Gastroesophageal sphincter (tissue), 3 donors: Measurements from ENCODE around the gene PIGL.

Source experiments
- EP300 ChIP-seq: sonication (generic); formaldehyde crosslinking; IDR thresholded peaks from one replicate; pipeline ENCODE4 v1.6.1; 2017; ENCODE audit warnings: antibody characterized with exemption, mild to moderate bottlenecking
- POLR2A ChIP-seq, 2 donors: fragments of 450-650 bp; IDR thresholded peaks; one replicate each; pipeline ENCODE4 v1.6.1; 2017; ENCODE audit warnings: antibody characterized with exemption in 2 of 2, mild to moderate bottlenecking in 2 of 2, moderate library complexity in 1 of 2
- TF ChIP-seq, protein P1 (sequence below), 4 experiments: fragments of 200-600 bp in 2 of 4; fragments of 450-650 bp in 2 of 4; sonication (generic) in 1 of 4; IDR thresholded peaks; one replicate each; pipeline ENCODE4 v1.5.1; 2017 to 2019; ENCODE audit warnings: antibody characterized with exemption in 4 of 4, mild to moderate bottlenecking in 2 of 4, moderate library complexity in 2 of 4

DNA sequence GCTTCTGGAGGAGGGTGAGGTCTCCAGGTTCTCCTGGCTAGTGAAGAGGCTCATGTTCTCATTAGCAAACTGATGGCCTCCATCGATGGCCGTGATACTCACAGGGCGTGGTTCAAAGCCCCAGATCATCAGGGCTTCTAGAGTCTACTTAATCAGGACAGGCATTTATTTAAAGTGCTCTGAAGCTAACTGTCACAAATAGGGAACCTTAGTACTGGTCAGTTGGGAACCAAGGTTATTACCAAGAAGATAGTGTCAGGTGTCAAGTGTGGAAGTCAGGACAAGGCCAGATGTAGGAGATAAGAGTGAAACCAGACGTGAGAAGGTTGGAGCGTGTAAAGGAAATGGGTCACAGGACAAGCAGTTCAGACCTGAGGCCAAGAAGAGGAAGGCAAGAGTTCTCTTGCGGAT is 56.9 kb downstream of the PIGL start:
- TF ChIP-seq, protein P1, sequence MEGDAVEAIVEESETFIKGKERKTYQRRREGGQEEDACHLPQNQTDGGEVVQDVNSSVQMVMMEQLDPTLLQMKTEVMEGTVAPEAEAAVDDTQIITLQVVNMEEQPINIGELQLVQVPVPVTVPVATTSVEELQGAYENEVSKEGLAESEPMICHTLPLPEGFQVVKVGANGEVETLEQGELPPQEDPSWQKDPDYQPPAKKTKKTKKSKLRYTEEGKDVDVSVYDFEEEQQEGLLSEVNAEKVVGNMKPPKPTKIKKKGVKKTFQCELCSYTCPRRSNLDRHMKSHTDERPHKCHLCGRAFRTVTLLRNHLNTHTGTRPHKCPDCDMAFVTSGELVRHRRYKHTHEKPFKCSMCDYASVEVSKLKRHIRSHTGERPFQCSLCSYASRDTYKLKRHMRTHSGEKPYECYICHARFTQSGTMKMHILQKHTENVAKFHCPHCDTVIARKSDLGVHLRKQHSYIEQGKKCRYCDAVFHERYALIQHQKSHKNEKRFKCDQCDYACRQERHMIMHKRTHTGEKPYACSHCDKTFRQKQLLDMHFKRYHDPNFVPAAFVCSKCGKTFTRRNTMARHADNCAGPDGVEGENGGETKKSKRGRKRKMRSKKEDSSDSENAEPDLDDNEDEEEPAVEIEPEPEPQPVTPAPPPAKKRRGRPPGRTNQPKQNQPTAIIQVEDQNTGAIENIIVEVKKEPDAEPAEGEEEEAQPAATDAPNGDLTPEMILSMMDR (IDR thresholded peaks at IDR 0.05): no peak
- TF ChIP-seq POLR2A (IDR thresholded peaks at IDR 0.05): no peak
- TF ChIP-seq EP300: no peak
